ENCODE data around the gene CPXM2.
"Not testable (repeated sequence)": the region's sequence is repeated elsewhere in the genome, so short reads cannot be mapped to it uniquely, and the experiment has no call there.

Gene CPXM2

DNA sequence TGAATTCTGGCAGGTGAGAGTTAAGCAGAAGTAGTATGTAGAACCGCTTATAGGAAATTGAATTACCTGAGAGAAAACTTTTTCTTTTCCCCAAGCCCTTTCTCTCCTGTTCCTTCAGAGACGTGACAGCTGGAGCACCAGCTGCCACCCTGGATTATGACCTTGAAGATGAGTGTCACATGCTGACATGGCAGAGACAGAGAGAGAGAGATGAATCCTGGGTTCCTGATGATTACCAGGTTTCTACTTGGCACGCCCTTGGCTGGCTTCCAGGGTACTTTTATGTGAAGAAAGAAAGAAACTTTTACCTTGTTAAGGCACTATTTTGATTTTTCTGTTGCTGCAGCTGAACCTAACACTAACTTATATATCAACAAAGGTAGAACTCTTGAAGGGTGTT lies 125.6 kb downstream of the CPXM2 start:
- DNase-seq, result peak; percentile 4

DNA sequence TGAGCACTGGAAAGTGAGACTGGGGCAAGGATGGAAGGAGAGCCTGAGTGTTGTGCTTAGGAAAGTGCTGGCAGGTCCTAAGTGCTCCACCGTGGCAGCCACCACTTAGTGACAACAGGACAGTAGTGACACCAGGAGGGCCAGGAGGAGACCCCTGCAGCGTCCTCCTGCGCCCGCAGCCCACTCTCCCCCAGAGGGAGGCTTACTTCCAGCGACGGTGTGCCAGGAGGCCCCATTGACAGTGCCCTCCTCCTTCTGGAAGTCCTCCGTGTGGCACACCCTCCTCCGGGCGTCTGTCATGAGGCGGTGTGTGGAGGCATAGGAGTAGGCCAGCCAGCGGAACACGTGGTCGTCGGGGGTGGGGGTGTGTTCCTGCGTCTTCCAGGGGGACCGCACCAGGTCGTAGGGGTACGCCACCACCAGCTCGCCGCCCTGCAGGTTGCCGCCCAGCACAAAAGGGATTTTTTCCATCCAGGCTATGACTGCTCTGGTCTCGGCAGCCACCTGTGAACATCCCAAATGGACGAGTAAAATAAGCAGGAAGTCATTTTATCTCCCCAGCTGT lies 129.9 kb downstream of the CPXM2 start:
- no peak for DNase-seq

DNA sequence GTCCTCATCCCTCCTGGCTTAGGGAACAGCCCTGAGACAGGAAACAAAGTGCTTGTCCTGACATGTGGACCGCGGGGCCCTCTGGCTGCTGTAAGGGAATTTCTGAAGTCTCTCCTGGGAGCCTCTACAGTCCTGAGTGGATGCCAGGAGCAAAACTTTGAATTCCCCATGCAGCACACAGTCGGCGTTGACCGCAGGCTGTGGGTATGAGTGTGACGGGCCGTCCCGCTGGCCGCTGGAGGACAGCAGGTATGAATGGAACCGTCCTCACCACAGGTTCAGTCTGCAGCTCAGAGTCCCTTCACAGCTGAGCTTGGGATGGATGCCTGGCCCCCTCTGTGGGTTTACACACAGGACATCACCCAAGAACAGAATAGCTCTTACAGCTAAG lies 130.6 kb downstream of the CPXM2 start:
- DNase-seq, result no peak

DNA sequence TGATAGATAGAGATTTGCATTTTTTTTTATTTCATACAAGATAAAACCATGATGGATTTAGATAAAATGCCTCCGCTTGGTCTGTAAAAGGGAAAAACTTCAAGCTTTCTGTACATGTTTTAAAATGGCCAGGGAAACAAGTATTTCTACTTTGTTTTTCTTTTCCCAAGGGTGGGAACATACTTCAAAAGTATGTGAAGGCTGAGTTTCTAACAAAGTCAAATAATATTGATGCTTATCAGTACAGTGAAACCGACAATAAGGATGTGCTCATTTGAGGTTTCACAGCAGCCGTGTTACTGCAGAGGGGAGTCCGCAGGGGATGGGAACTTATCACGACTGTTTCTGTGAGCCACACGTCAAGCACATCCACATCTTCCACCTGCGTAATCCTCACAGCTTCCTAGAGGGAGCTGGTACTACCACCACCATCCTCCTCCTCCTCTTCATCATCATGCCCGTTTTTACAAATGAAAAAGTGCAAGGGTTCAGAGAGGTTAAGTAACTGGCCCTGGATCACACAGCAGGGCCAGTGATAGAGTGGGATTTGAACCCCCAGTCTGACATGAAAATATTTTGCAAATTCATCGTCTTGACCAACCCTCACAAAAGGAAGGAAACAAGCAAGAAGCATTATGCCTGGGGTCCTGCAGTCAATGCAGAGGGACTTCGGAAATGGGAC lies 131.1 kb downstream of the CPXM2 start:
- no peak for DNase-seq

DNA sequence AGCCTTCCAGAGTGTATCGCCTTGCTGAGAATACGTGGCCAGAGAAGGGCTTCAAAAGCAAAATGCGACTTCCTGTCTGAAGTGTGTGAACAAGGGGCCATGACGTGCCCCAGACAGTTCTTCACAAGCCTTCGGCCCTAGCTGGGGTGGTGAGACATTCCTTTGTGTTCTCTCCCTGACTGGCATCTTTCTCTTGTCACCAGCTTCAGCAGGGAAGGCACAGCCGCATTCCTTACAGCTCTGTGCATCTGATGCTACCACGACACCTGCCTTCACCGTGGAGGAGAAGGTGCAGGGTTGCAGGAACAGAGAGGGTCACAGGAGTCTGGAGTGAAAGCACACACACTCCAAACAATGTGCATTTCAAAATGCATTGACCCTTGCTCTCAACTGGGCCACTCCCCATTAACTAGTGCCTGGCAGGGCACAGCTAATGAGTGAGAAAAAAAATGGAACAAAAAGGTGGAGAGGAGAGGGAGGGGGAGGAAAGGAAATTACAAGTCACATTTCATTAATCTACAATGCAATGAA lies 132.0 kb downstream of the CPXM2 start:
- DNase-seq, result no peak

DNA sequence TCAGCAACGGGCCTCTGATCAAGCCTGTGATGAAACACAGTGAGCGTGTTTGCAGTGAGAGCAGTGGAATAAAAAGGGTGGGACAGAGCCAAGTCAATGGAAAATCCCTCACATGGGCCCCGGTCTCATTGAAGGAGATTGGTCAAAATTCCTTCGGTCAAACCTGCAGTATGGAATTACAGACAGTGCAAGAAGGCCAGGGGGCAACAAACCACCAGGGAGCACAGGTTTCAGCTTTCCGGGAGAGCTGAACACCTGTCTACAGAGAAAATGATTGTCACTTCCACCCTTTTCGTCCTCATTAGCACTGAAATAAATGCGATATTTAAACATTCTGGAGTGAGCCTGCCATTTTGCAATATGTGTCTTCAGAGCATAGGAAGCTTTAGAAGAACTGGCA lies 132.6 kb downstream of the CPXM2 start:
- DNase-seq, result no peak

DNA sequence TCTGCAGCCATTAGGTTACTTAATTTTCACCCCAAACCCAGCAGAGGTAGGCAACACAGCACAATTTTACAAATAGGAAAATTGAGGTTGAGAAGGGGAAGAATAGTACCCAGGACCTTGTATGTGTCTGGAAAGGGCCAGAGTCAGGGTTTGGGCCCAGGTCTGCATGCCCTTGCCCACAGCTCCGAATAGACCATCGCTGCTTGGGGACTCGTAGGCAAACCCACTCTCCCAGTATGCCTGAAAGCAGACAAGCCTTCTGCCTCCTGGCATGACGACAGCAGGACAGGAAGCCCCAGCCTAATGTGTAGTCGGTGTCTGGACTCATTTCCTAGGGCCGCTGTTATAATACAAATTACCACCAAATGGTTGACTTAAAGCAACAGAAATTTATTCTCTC lies 133.8 kb downstream of the CPXM2 start:
- no peak for DNase-seq

DNA sequence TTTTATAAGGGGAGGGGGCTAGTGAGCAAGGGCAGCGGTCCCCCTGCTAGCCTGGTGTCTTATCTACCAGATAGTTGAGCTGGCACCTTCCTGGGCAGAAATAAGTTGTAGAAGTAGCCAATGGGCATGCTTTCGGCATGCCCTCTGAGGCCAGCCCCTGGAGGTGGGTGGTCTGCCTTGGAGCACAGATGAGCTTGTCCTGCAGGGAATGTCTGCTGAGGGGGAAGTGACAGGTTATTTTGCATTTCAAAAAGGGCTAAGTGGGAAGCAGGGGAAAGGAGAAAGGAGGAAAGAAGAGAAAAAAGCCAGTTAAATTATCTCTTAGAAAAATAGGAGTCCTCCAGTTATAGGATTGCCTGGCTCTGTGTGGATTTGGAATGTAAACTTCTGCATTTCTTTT lies 136.5 kb downstream of the CPXM2 start:
- DNase-seq, result no peak

DNA sequence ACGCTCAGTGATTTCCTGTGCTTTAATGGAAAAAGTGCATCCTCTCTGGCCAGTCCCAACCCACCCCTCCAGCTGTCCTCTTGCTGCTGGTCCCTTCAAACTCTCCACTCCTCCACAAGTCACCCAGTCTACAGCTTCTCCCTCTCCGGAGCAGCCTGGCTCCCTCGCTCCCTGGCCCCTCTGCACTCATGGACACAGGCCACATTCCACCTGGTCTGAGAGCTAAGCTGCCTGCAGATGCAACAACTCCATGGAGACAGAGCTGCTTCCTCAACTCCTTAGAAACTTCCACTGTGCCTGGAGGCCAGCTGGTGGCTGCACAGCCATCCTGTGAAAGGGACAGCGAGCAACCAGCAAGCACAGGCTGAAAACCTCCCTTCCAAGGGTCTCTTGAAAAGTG lies 137.5 kb downstream of the CPXM2 start:
- no peak for DNase-seq

DNA sequence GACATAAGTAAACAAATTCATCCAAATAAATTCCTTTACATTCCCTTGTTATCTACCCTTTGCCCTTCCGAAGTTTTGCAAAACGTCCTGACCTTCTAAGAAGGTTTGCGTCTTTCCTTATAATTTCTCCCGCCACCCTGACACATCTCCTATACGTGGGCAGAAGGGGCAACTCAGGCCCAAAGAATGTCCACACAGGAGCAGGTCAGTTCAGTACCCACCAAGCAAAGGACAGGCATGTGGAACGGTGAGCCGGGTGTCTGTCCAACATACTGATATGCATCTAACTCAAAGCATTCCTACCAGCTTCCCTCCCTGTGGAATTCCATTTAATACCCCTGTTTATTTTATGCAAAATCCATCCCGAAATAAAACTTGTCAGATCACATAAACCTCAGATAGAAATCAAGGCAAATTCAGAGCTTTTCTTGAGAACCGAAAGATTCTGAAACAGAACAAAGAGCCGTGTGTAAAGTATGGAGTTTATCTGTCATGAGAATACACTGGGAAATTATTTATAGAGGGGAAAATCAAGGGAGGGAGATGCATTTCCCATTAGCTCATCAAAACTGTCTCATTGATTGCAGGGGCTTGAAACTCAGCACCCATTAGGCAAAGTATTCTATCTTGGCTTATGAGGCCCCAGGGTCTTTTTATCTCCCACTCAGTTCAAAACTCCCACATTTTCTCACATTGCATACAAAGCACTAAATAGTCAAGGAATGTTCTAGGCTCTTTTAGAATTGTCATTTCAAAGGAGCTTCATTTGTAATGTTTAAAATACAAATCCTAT lies 140.1 kb downstream of the CPXM2 start:
- no peak for DNase-seq

DNA sequence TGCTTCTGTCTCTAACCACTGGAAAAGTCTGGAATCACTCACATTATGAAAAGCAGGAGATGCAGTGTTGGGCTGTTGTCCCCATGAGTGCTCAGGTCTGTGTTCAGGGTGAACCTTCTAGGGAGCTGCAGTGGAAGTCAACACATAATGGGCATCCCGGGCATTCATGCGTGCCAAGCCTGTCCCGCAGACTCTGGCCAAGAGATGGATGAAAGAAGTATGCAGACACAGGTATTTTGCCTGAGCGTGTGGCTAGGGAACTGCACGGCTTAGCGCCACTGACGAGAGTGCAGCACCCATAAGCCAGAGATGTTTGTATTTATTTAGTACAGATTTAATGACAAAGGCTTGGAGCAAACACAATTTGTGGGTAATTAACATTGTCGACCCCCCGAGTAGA lies 140.7 kb downstream of the CPXM2 start:
- no peak for DNase-seq

DNA sequence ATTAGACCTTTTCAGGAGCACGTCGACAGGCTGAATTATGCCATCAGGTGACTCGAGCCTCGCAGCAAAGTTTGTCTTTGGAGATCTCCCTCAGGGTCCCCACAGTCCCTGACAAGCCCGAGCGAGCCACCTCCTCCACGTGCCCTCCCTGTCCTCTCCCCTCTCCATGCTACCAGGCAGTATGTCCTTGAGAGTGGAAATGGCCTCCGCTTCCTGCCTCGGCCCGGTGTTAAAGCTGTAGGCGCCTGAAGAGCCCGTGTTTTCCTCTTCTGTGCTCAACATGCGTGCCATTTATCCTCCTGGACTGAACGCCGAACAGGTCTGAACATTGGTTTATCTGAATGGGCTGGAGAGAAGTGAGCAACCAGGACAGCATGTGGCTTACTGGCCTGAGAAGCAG lies 142.9 kb downstream of the CPXM2 start:
- DNase-seq, result no peak

DNA sequence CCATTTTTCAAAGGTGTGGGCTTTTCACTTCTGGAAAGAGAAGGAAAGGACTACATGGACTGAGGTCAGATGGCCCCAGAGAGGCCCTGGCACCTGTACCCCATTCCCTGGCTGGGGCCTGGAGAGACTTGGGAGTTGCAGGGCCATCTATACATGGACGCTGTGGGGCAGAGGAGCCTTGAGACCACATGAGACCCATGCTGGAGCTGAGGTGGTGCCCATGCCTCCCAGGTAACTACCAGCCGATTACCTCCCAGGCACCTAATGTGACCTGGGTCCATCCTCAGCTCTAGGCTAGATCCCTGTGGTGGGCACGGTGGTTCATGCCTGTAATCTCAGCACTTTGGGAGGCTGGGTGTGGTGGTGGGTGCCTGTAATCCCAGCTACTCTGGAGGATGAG lies 144.2 kb downstream of the CPXM2 start:
- no peak for DNase-seq

DNA sequence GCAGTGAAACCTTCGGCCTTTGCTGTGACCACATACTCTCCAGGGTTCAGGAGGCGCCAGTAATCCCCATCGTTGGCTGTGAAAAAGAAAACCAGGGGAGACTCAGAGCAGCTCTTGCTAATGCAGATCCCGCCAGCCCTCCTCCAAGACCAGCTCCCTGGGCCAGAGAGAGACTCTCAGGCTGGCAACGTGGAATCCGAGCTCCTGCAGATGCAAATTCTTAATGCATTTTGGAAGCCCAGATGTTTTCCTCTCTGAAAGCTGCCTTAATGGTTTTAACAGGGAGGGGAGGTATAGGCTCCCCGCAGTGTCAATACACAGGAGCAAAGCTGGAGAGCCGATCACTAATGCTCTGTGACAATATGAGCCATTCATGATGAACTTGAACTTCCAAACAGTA lies 144.7 kb downstream of the CPXM2 start:
- no peak for DNase-seq

DNA sequence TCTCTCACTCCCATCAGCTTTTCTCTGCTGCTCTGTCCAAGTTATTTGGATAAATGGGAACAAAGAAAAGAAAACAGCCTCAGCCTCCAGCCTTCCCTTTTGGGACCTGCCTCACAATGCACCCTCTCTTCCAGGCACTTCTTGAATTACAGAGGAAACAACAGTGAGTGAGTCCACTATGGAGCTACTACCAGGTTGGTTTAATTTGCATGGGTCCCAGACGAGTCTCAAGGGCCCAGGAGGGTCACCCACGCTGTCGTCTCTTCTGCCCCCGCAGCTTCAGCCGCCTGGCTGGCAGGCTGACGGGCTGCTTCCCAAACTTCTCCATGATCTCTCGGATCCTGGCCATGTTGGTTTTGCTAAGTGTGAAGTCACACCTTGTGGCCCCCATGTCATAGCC lies 145.1 kb downstream of the CPXM2 start:
- DNase-seq, result no peak

DNA sequence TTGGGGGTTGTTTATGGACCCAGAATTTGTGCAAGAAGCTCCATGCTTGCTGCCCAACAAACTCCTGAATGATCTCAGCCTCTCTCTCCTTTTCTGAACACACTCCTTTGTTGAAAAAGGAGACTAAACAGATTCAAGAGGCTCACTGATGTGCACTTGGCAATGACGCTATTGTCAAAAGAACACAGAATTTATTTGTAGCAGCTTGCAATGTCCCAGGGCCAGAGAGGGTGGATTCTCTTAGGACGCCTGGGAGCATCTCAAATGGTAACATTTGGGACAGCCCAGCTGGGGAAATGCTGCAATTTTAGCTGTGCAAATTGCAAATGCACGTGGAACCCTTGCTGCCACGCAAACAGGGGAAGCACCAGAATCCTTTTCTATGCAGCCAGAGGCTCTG lies 145.5 kb downstream of the CPXM2 start:
- no peak for DNase-seq

DNA sequence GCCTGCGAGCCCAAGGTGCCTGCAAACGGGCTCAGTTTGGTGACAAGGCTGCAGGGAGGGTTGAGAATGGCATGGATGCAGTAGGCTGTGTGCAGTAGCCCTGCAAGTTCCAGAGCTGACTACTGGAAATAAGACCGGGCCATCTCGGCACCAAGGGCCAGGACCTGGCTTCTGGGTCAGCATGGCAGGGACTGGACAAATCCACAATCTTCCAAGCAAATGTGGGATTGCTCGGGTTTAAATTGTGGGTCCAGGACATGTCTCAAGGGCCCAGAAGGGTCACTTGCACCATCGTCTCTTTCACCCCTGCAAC lies 147.4 kb downstream of the CPXM2 start:
- no peak for DNase-seq

DNA sequence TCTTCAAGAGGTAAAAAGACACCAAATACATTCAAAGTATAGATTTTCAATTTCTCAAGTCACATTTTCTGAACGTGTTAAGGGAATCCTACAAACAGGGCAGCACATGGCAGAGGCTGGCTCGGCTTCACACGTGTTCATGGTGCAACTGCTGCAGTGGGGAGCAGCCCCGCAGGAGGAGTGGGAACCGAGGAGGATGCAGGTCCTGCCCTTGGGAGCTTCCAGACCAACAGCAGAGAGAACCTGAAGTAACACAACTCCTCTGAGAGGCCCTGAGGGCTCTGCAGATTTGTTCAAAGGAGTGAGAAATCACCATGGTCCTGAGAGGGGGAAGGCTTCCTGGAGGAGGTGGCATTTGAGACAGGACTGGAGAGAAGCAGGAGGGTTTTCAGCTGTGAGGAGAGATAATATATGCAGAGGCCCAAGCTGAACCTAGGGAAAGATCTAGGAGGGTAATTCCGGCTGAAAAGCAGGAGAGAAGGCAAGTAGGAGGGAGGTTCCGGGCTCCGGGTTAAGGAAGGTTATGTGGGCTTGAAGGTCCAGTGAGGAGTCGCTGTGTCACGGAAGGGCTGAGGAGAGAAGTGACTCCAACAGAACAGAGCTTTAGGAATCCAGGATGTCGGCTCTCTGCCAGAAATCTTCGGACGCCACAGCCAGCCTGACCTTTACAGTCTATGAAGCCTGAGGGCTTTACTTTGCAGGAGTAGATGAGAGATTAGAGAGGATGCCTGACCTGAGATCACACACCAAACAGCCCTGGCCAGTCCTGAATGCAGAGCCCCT lies 148.0 kb downstream of the CPXM2 start:
- DNase-seq, result no peak

DNA sequence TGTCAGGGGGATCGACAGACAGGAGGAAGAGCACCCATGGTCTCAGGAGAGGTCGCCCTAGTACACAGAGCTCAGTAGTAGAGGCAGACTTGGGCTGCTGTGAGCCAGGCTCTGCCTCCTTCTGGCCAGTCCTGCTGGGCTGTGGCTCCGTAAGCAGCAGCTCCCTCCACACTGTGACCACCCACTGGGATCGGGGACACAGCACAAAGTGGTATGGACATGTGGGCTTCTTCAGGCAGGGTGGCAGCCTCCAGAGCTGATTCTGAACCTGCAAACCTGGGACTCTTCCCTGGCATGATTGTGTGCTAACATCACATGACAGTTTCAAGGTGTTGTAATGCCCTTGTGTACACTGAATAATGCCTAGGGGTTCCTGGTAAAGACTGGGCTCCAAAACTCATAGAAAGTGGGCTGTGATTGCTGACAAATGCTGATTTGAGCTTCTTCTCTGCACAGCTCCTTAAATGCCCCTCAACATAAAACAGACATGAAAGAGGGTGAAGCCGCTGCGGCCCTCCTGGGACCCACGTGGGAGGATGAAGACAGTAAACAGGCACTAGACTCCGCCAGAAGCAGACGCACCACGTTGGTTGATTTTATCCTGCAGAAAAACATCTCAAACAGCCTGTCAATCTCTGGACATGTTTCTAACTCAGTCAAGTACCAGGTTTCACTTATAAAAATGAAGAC lies 148.7 kb downstream of the CPXM2 start:
- DNase-seq, result no peak

DNA sequence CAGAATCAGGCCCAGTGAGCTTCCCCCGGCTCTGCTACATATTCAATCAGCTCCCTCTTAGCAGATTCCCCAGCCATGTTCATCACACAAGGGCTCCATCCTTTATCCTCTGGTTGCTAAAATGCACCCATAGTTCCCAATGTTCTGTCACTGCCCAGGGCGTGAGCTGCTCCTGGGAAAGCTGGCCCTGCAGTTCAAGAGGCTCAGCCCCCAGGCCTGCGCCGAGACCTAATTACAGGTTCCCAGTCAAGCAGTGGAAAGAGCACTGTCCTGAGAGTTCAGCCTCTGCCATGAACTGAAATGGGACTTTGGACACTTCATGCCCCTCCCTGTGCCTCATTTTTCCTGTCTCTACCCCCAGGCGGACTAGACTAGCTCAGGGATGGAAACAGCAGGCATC lies 149.9 kb downstream of the CPXM2 start:
- no peak for DNase-seq

DNA sequence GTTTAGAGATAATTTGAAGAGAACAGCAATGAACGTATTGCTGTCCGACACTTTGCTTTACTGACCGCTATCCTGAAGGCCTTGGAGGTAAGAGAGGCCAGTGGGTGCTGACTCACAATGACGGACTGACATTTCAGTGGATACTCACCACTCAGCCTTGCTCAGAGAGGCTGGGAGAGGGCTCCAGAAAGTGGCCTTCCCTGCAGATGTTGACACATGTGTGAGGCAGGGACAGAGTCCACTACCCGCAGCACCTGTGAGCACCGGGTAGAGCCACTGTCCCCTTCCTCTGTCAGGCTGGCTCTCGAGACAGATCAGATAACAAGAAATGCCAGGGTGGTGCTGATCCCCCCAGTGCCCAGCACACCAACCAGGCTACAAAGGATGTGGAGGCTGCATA lies 150.5 kb downstream of the CPXM2 start:
- DNase-seq, result no peak

DNA sequence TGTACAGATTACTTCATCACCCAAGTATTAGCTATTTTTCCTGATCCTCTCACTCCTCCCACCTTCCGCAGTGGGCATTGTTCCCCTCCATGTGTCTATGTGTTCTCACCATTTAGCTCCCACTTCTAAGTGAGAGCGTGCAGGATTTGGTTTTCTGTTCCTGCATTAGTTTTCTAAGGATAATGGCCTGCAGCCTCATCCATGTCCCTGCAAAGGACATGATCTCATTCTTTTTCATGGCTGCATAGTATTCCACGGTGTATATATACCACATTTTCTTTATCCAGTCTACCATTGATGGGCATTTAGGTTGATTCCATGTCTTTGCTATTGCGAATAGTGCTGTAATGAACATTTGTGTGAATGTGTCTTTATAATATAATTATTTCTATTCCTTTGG lies 154.7 kb downstream of the CPXM2 start:
- not testable (repeated sequence) for DNase-seq

DNA sequence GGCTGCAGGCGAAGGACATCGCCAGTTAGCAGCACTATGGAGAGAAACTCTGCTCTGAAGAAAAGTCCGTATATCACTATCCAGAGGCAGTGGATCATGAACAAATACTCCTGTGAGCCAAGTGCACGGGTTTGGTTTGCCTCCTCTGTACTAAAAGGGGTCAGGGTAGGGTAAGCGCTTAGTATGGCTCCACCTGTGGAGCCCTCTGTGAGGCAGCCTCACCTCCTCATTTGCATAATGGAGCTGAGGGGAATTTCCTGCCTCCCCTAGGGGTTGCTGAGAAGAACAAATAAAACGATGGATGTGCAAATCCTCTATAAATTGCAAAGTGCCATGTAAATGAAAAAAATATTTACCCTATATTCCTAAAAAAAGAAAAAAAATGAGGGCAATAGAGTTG lies 162.1 kb downstream of the CPXM2 start:
- no peak for DNase-seq
